Measurements from ENCODE around the gene SLC5A2.

DNA sequence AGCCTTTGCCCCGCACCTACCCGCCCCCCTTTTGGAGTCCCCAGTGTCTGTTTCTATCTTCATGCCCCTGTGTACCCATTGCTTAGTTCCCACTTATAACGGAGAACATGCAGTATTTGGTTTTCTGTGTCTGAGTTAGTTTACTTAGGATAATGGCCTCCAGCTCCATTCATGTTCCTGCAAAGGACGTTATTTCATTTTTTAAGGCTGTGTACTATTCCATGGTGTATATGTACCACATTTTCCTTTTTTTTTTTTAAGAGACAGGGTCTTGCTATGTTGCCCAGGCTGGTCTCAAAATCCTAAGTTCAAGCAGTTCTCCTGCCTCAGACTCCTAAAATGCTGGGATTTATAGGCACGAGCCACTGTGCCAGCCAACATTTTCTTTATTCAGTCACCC is 15.1 kb upstream of the SLC5A2 start:
- TF ChIP-seq, protein P1, sequence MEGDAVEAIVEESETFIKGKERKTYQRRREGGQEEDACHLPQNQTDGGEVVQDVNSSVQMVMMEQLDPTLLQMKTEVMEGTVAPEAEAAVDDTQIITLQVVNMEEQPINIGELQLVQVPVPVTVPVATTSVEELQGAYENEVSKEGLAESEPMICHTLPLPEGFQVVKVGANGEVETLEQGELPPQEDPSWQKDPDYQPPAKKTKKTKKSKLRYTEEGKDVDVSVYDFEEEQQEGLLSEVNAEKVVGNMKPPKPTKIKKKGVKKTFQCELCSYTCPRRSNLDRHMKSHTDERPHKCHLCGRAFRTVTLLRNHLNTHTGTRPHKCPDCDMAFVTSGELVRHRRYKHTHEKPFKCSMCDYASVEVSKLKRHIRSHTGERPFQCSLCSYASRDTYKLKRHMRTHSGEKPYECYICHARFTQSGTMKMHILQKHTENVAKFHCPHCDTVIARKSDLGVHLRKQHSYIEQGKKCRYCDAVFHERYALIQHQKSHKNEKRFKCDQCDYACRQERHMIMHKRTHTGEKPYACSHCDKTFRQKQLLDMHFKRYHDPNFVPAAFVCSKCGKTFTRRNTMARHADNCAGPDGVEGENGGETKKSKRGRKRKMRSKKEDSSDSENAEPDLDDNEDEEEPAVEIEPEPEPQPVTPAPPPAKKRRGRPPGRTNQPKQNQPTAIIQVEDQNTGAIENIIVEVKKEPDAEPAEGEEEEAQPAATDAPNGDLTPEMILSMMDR (IDR thresholded peaks at IDR 0.05): no peak
- TF ChIP-seq POLR2AphosphoS5 (IDR thresholded peaks at IDR 0.05) (no peak), POLR2A (IDR thresholded peaks at IDR 0.05) (no peak), EP300 (IDR thresholded peaks at IDR 0.05) (no peak)

Data from gastroesophageal sphincter (tissue), 3 donors.